Endodermal cell (in vitro differentiated cells): ENCODE data around the gene NAXD. TPM values are rescaled to one million over a fixed set of nuclear protein-coding genes. Genes with fewer than 3 reads are reported as not detected.

Experiments
- DNase-seq: peaks from one replicate; pipeline ENCODE4 v3.0.0-alpha.2; 2017
- H3K27ac ChIP-seq: 2 replicates; pipeline ENCODE4 v1.5.1; 2013; ENCODE audit warnings: mild to moderate bottlenecking, low read depth, low read length, moderate library complexity
- H3K27me3 ChIP-seq: 2 replicates; pipeline ENCODE4 v1.6.1; 2013; ENCODE audit warnings: mild to moderate bottlenecking, low read length, moderate library complexity; ENCODE audit not compliant: insufficient read depth, control insufficient read depth, poor library complexity, severe bottlenecking
- H3K36me3 ChIP-seq: 2 replicates; pipeline ENCODE4 v1.7.0; 2013; ENCODE audit warnings: mild to moderate bottlenecking, low read length, moderate library complexity; ENCODE audit not compliant: control insufficient read depth, insufficient read depth
- H3K4me1 ChIP-seq: one replicate; pipeline ENCODE4 v1.7.0; 2013; ENCODE audit warnings: low read length; ENCODE audit not compliant: control insufficient read depth, insufficient read depth
- H3K4me3 ChIP-seq: 2 replicates; pipeline ENCODE4 v1.5.1; 2013; ENCODE audit warnings: mild to moderate bottlenecking, low read length, moderate library complexity
- H3K9ac ChIP-seq: 2 replicates; pipeline ENCODE4 v1.6.1; 2013; ENCODE audit warnings: mild to moderate bottlenecking, low read length, moderate library complexity; ENCODE audit not compliant: poor library complexity, severe bottlenecking; ENCODE audit errors: extremely low read depth
- H3K9me3 ChIP-seq: 2 replicates; pipeline ENCODE4 v1.6.1; 2013; ENCODE audit warnings: mild to moderate bottlenecking, low read length, moderate library complexity; ENCODE audit not compliant: control insufficient read depth
- H3K27ac Mint-ChIP-seq: 2 replicates; pipeline ENCODE4 v1.8.0; 2020; ENCODE audit warnings: mixed read lengths
- H3K27me3 Mint-ChIP-seq: 2 replicates; pipeline ENCODE4 v1.8.0; 2021; ENCODE audit warnings: mild to moderate bottlenecking, mixed read lengths; ENCODE audit not compliant: insufficient read depth
- H3K36me3 Mint-ChIP-seq: 2 replicates; pipeline ENCODE4 v1.8.0; 2020; ENCODE audit warnings: low read depth, mixed read lengths
- H3K4me1 Mint-ChIP-seq: 2 replicates; pipeline ENCODE4 v1.8.0; 2020; ENCODE audit warnings: mixed read lengths
- H3K4me3 Mint-ChIP-seq: 2 replicates; pipeline ENCODE4 v1.8.0; 2020; ENCODE audit warnings: mild to moderate bottlenecking, moderate library complexity, mixed read lengths
- H3K9me3 Mint-ChIP-seq: 2 replicates; pipeline ENCODE4 v1.8.0; 2020; ENCODE audit warnings: mild to moderate bottlenecking, mixed read lengths
- WGBS, 2 experiments: methylation state at CpG; one replicate each; pipeline versions ENCODE4 v1.1.5 to v1.1.7; 2013; ENCODE audit warnings: missing lambda C conversion rate in 2 of 2, mixed read lengths in 1 of 2; ENCODE audit not compliant: insufficient coverage in 1 of 2, insufficient read length in 1 of 2; 5-methylcytosine and 5-hydroxymethylcytosine counted together
- total RNA-seq, 2 donors: library from RNA; stranded (reverse); fragmentation: NEBNext Ultra II Directional in 1 of 2; extraction: Animal tissue kit (Norgen Biotek cat#: 25700) in 1 of 2; gene quantifications; 2 replicates in 1 of 2; 3 replicates in 1 of 2; pipeline ENCODE4 v1.2.1, GENCODE V29; 2021
- TF ChIP-seq, protein P1 (sequence below): fragments of 200-600 bp; sonication (generic); conservative IDR thresholded peaks from 2 replicates; pipeline ENCODE4 v1.5.0; 2021; ENCODE audit warnings: antibody characterized with exemption, mild to moderate bottlenecking

NAXD gene
- total RNA-seq, 2 donors from 2014 or later, result 31.3 to 33.4 TPM

GRCh38 chr13:110620596-110620995, 5.3 kb downstream of the NAXD start:
- Histone ChIP-seq H3K9ac (no peak overlapping the region), H3K36me3 (peaks cover 28% of the 10 kb centered on the region), H3K4me3 (no peak overlapping the region), H3K9me3 (no peaks in the 10 kb centered on the region), H3K27me3 (no peaks in the 10 kb centered on the region), H3K27ac (no peak overlapping the region), H3K4me1 (peaks cover 7% of the 10 kb centered on the region)
- H3K27me3 Mint-ChIP-seq, result no peaks in the 10 kb centered on the region
- H3K27ac Mint-ChIP-seq, result no peak overlapping the region
- no peaks in the 10 kb centered on the region for H3K9me3 Mint-ChIP-seq
- peaks cover 24% of the 10 kb centered on the region for H3K36me3 Mint-ChIP-seq
- TF ChIP-seq, protein P1, sequence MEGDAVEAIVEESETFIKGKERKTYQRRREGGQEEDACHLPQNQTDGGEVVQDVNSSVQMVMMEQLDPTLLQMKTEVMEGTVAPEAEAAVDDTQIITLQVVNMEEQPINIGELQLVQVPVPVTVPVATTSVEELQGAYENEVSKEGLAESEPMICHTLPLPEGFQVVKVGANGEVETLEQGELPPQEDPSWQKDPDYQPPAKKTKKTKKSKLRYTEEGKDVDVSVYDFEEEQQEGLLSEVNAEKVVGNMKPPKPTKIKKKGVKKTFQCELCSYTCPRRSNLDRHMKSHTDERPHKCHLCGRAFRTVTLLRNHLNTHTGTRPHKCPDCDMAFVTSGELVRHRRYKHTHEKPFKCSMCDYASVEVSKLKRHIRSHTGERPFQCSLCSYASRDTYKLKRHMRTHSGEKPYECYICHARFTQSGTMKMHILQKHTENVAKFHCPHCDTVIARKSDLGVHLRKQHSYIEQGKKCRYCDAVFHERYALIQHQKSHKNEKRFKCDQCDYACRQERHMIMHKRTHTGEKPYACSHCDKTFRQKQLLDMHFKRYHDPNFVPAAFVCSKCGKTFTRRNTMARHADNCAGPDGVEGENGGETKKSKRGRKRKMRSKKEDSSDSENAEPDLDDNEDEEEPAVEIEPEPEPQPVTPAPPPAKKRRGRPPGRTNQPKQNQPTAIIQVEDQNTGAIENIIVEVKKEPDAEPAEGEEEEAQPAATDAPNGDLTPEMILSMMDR, result no peak
- H3K4me1 Mint-ChIP-seq, result peaks cover 34% of the 10 kb centered on the region
- WGBS, 2 experiments, result 95 to 100% methylated on average over 1 of the region's 2 CpGs
- no peak overlapping the region for H3K4me3 Mint-ChIP-seq
- no peak for DNase-seq

GRCh38 chr13:110624766-110625756, 9.7 kb downstream of the NAXD start:
- 91 to 92% methylated on average over 35 to 40 of the region's 41 CpGs for WGBS, 2 experiments
- peak; percentile 48 for DNase-seq
- Histone ChIP-seq H3K9ac (no peak overlapping the region), H3K36me3 (peaks cover 51% of the 10 kb centered on the region), H3K27me3 (no peaks in the 10 kb centered on the region), H3K4me1 (no peaks in the 10 kb centered on the region), H3K9me3 (no peaks in the 10 kb centered on the region), H3K27ac (no peak overlapping the region), H3K4me3 (no peak overlapping the region)
- peaks cover 47% of the 10 kb centered on the region for H3K36me3 Mint-ChIP-seq
- H3K9me3 Mint-ChIP-seq, result no peaks in the 10 kb centered on the region
- no peak overlapping the region for H3K4me3 Mint-ChIP-seq
- TF ChIP-seq, protein P1, result no peak
- H3K27ac Mint-ChIP-seq, result peak overlapping the region; percentile 84
- H3K27me3 Mint-ChIP-seq, result no peaks in the 10 kb centered on the region
- peaks cover 17% of the 10 kb centered on the region for H3K4me1 Mint-ChIP-seq

- Histone ChIP-seq H3K4me1 (no peaks in the 10 kb centered on the region), H3K9ac (no peak overlapping the region), H3K4me3 (no peak overlapping the region), H3K27ac (no peak overlapping the region), H3K36me3 (peaks cover 54% of the 10 kb centered on the region), H3K27me3 (no peaks in the 10 kb centered on the region), H3K9me3 (no peaks in the 10 kb centered on the region)
- Mint-ChIP-seq H3K27ac (peak overlapping the region; percentile 84), H3K36me3 (peaks cover 54% of the 10 kb centered on the region), H3K9me3 (no peaks in the 10 kb centered on the region), H3K4me3 (no peak overlapping the region), H3K4me1 (peaks cover 17% of the 10 kb centered on the region), H3K27me3 (no peaks in the 10 kb centered on the region)
- TF ChIP-seq, protein P1, result no peak
- DNase-seq, result peak; percentile 52
- 90 to 100% methylated on average over 3 to 19 of the region's 19 CpGs for WGBS, 2 experiments
Observed at GRCh38 chr13:110625771-110626321, 10.5 kb downstream of the NAXD start.
